MM.1S (cell line): ENCODE data around the gene RUNX1.

ENCODE experiments used
- EZH2 ChIP-seq: fragments of 300-600 bp; sonication (generic); optimal IDR thresholded peaks from 2 replicates; pipeline ENCODE3; 2017; ENCODE audit warnings: low read depth, mild to moderate bottlenecking, antibody characterized with exemption, low read length, mixed read lengths
- EZH2phosphoT487 ChIP-seq: fragments of 300-600 bp; sonication (generic); IDR thresholded peaks from 2 replicates; pipeline ENCODE4 v1.6.1; 2018; ENCODE audit warnings: antibody characterized with exemption, low read length
- TF ChIP-seq, protein P1 (sequence below): fragments of 300-600 bp; sonication (generic); IDR thresholded peaks from 2 replicates; pipeline ENCODE4 v1.5.1; 2016; ENCODE audit warnings: antibody characterized with exemption, low read length, mixed read lengths

DNA sequence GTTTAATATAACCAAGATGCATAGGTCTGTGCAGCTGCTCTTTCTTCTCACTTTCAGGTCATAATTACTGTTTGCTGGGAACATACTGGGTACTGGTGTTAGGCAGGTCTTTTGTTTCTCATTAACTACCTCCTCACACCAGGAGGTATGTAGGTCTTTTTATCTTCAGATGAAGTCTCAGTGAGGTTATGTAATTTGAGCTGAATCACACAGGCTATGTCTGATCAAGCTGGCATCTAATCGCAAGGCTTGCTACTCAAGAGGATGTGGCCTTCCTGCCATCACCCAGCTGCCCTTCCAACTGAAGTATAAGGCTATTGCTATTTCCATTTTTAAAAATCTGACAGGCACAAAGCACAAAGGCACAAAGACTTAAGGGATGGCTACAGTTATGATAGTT is 96.4 kb downstream of the RUNX1 start:
- TF ChIP-seq, protein P1, sequence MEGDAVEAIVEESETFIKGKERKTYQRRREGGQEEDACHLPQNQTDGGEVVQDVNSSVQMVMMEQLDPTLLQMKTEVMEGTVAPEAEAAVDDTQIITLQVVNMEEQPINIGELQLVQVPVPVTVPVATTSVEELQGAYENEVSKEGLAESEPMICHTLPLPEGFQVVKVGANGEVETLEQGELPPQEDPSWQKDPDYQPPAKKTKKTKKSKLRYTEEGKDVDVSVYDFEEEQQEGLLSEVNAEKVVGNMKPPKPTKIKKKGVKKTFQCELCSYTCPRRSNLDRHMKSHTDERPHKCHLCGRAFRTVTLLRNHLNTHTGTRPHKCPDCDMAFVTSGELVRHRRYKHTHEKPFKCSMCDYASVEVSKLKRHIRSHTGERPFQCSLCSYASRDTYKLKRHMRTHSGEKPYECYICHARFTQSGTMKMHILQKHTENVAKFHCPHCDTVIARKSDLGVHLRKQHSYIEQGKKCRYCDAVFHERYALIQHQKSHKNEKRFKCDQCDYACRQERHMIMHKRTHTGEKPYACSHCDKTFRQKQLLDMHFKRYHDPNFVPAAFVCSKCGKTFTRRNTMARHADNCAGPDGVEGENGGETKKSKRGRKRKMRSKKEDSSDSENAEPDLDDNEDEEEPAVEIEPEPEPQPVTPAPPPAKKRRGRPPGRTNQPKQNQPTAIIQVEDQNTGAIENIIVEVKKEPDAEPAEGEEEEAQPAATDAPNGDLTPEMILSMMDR, result no peak
- no peak for TF ChIP-seq EZH2
- TF ChIP-seq EZH2phosphoT487, result no peak
